BJ (cell line): ENCODE data around the gene OSM. TPM values are rescaled to one million over a fixed set of nuclear protein-coding genes. Genes with fewer than 3 reads are reported as not detected.

ENCODE experiments used
- CTCF ChIA-PET: fragments of 350-600 bp; formaldehyde crosslinking; extraction: SDS; loops from one replicate; lab custom pipeline; 2021; ENCODE audit warnings: antibody characterized with exemption, inconsistent platforms; lab: Yijun Ruan, JAX
- POLR2A ChIA-PET: fragments of 300-600 bp; sonication (Branson Sonifier 250); formaldehyde crosslinking; extraction: SDS; loops from one replicate; lab custom pipeline; 2021; ENCODE audit warnings: antibody characterized with exemption; lab: Charles Lee
- DNase-seq: peaks from one replicate; pipeline ENCODE4 v3.0.0-alpha.2; 2011; ENCODE audit warnings: low read depth
- H3K27me3 ChIP-seq: 2 replicates; pipeline ENCODE4 v1.6.0; 2011; ENCODE audit warnings: low read length; ENCODE audit not compliant: control insufficient read depth, insufficient read depth
- H3K36me3 ChIP-seq: 2 replicates; pipeline ENCODE4 v1.5.1; 2011; ENCODE audit warnings: low read length; ENCODE audit not compliant: control insufficient read depth, insufficient read depth
- H3K4me3 ChIP-seq: 2 replicates; pipeline ENCODE4 v1.5.1; 2011; ENCODE audit warnings: low read depth, mild to moderate bottlenecking, control low read depth, low read length
- CTCF ChIP-seq: IDR thresholded peaks from 2 replicates; pipeline ENCODE4 v1.5.1; 2011; ENCODE audit warnings: low read depth, mild to moderate bottlenecking, control low read depth, inconsistent platforms, low read length, moderate library complexity; ENCODE audit not compliant: insufficient read depth
- polyA plus RNA-seq: library from polyadenylated mRNA; depleted of rRNA; stranded (reverse); fragments of >200 nt; gene quantifications from 2 replicates; pipeline ENCODE4 v1.2.3, GENCODE V29; 2011

Gene OSM
- polyA plus RNA-seq, 1 experiment = not detected

DNA sequence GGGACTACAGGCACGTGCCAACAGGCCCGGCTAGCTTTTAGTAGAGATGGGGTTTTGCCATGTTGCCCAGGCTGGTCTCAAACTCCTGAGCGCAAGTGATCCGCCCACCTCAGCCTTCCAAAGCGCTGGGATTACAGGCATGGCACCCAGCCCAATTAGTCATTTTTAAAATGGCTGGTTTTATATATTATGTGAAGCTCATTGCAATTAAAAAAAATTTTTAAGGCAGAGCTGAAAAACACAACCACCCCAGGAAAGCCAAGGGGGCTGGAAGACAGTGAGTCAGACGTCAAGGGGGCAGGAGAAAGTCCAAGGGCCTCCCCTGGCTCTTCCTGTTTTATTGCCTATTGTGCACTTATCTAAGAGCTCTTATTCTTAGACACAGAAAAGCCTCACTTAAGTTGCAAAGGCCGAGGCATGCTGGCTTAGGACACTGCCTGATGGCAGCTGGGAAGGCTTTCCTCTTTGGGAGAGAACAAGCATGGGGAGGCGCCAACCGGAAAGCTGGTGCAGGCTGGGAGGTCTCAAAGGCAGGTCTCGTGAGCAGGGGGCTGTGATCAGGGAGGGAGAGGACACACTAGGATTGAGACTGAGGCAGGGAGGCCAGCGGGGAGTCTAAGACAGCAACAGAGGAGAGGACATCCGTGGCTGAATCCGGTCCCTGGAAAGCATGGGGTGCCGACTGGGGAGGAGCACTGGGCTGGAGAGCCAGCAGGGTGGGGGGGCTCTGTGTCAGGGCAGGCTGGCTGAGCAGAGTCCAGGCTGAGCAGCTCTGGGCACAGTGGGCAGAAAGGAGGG, 11.1 kb upstream of the OSM start:
- no peaks in the 10 kb centered on the region for H3K36me3 ChIP-seq
- H3K27me3 ChIP-seq = peaks cover 5% of the 10 kb centered on the region
- ChIA-PET POLR2A (no interaction called here), CTCF (interaction anchor here (0.6 to 6.6 kb wide), 5 partner anchors 9 to 151 kb away, joined by 3 to 41 read pairs (median 6); no protein-coding TSS in a partner anchor)
- DNase-seq = no peak
- TF ChIP-seq CTCF = no peak
- H3K4me3 ChIP-seq = no peak overlapping the region

- ChIA-PET POLR2A (no interaction called here), CTCF (interaction anchor here (0.8 to 6.6 kb wide), 3 partner anchors 10 to 12 kb away, joined by 3 to 41 read pairs (median 3); no protein-coding TSS in a partner anchor)
- DNase-seq = no peak
Observed at GRCh38 chr22:30276039-30276438, 9.4 kb upstream of the OSM start.

GRCh38 chr22:30275625-30276024, 9.0 kb upstream of the OSM start:
- no peak for DNase-seq
- TF ChIP-seq CTCF = no peak
- H3K4me3 ChIP-seq = no peak overlapping the region
- CTCF ChIA-PET = interaction anchor here (0.8 to 6.6 kb wide), 3 partner anchors 10 to 12 kb away, joined by 3 to 41 read pairs (median 3); no protein-coding TSS in a partner anchor
- H3K36me3 ChIP-seq = no peaks in the 10 kb centered on the region
- H3K27me3 ChIP-seq = peaks cover 5% of the 10 kb centered on the region
- POLR2A ChIA-PET = no interaction called here

More at GRCh38 chr22:30276039-30276438, 9.4 kb upstream of the OSM start:
- no peaks in the 10 kb centered on the region for H3K36me3 ChIP-seq
- no peak for TF ChIP-seq CTCF
- no peak overlapping the region for H3K4me3 ChIP-seq
- peaks cover 5% of the 10 kb centered on the region for H3K27me3 ChIP-seq

DNA sequence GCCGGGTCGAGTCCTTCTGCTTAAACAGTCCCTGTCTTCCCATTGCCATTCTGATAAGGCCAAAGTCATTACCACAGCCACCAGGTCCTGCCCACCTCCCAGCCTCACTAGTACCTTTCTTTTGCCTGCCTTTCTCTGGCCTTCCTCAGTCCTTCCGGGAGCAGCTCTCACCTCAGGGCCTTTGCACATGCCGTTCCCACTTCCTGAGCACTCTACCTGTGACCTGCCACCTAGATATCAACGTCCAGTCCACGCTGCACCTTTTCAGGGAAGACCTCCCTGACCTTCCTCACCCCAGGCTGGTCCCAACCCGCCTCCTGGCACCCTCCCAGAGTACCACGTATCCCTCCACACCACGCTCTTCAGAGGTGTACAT, 7.8 kb upstream of the OSM start:
- no peak for DNase-seq
- H3K27me3 ChIP-seq = peaks cover 5% of the 10 kb centered on the region
- TF ChIP-seq CTCF = no peak
- H3K36me3 ChIP-seq = no peaks in the 10 kb centered on the region
- no peak overlapping the region for H3K4me3 ChIP-seq
- ChIA-PET POLR2A (no interaction called here), CTCF (interaction anchor here (1.7 kb wide), 1 partner anchor 11 kb away, joined by 8 read pairs; no protein-coding TSS in a partner anchor)

GRCh38 chr22:30273711-30274436, 7.2 kb upstream of the OSM start:
- POLR2A ChIA-PET = no interaction called here
- H3K4me3 ChIP-seq = no peak overlapping the region
- TF ChIP-seq CTCF = no peak
- DNase-seq = no peak
- H3K36me3 ChIP-seq = no peaks in the 10 kb centered on the region
- CTCF ChIA-PET = interaction anchor here (1.7 kb wide), 1 partner anchor 11 kb away, joined by 8 read pairs; no protein-coding TSS in a partner anchor
- H3K27me3 ChIP-seq = peaks cover 5% of the 10 kb centered on the region
